ENCODE measurements around the gene STX11.

GRCh38 chr6:144138542-144138941, 11.8 kb upstream of the STX11 start:
- TF ChIP-seq CTCF (IDR thresholded peaks at IDR 0.05; ENCODE audit: low read depth, low read length) (no peak), EZH2phosphoT487 (IDR thresholded peaks at IDR 0.05; ENCODE audit: low read depth) (no peak)

All from OCI-LY3 (cell line).